ENCODE measurements around the gene ARSG. TPM values are rescaled to one million over a fixed set of nuclear protein-coding genes. Genes with fewer than 3 reads are reported as not detected.

The ARSG gene
- total and polyA plus RNA-seq, 5 experiments from 2014 or later: 10.4 to 15.1 (median 12.9) TPM

DNA sequence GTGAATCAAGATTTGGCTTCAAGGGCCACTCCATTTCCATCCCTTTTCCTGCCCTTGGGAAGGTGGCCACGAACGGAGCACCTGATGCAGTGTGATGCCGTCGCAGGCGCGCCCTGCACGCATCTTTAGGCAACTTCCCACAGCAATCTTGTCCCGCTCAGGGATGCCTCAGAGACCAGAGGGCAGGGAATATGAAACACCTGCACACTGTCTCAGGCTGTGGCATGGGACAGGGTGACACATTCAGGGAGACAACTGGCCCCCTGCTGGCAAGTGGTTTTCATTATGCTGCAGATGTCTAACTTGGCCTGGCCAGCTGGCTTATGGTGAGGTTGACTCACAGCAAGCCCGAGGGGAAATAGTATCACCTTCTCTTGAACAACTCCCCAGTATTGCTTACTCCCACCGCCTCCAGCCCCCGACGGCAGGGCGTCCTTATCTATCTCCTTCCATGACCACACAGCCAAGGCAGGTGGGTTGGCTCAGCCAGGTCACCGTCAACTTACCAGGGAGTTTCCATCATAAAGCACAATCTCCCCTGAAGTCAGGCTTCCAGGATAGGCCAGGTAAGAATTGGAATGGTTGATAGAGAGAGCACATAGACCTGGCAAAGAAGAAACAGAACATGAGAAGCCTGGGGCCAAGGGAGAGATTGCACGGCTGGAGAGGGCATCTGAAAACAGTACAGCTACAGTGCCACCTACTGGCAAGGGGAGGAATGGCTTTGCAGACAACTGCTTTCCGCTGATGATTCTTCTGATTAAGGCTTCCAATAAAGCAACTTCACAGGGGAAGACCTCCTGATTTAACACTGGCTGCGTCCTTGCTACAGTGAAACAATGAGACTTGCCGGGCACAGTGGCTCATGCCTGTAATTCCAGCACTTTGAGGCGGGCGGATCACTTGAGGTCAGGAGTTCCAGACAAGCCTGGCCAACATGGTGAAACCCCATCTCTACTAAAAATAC is 144.9 kb downstream of the ARSG start:
- H3K36me3 Mint-ChIP-seq: no peaks in the 10 kb centered on the region
- peak; percentile 69 to 73 for ATAC-seq
- H3K4me1 Mint-ChIP-seq: peaks cover 22 to 57% (median 56%) of the 10 kb centered on the region in 4 donors
- H3K4me3 Mint-ChIP-seq: peak overlapping the region in 9 of 10 donors; percentile 10 to 81 (median 51)
- no peaks in the 10 kb centered on the region for H3K9me3 Mint-ChIP-seq
- peak overlapping the region in 9 of 10 donors; percentile 46 to 87 (median 74) for H3K27ac Mint-ChIP-seq
- POLR2A ChIA-PET: interaction anchor here (0.6 to 10.1 kb wide), 6 partner anchors 22 to 231 kb away, joined by 3 to 94 read pairs (median 4); partner anchors contain the start of genes ARSG and SLC16A6
- no peaks in the 10 kb centered on the region for H3K27me3 Mint-ChIP-seq
- peak; percentile 64 to 90 (median 82) for DNase-seq

DNA sequence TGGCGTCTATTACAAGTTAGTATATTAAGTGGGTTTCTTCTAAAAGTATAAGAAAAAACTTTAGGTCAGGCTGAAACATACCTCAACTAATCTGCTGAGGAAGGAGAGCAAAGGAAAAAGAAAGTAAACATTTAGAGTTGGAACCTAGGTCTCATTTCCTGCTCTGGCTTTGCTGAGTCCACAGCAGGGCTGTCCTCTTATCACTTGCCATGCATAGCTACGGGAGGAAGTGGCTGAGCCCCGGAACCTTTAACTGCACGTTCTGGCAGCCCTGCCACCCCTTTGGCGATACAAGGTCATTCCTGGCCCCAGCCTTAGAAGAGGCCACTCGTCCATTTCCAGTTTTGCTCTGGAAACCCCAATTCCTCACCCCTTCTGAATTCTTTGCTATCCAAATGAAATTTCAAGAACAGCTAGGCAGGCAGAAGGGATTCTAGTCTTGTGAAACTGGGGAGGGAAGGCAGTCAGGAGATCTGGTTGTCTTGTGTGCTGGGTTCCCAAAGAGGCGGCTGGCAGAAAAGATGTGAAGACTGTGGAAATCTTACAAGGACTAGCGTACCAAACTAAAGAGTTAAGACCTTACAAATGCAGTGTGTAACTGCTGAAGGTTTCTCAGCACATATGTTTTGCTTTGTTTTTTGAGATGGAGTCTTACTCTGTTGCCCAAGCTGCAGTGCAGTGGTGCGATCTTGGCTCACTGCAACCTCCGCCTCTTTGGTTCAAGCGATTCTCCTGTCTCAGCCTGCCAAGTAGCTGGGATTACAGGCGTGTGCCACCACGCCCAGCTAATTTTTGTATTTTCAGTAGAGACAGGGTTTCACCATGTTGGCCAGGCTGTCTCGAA is 146.9 kb downstream of the ARSG start:
- Mint-ChIP-seq H3K36me3 (no peaks in the 10 kb centered on the region), H3K9me3 (no peaks in the 10 kb centered on the region), H3K27me3 (no peaks in the 10 kb centered on the region), H3K4me1 (peaks cover 13 to 60% (median 50%) of the 10 kb centered on the region in 4 donors), H3K4me3 (peak overlapping the region; percentile 60 to 87 (median 80)), H3K27ac (peak overlapping the region; percentile 69 to 95 (median 90))
- ATAC-seq: peak; percentile 79 to 83
- POLR2A ChIA-PET: interaction anchor here (0.7 to 10.1 kb wide), 15 partner anchors 13 to 1180 kb away, joined by 3 to 94 read pairs (median 4); partner anchors contain the start of genes AMZ2, ARSG, SLC16A6 and WIPI1
- DNase-seq: peak in 7 of 10 donors; percentile 20 to 73 (median 44)

DNA sequence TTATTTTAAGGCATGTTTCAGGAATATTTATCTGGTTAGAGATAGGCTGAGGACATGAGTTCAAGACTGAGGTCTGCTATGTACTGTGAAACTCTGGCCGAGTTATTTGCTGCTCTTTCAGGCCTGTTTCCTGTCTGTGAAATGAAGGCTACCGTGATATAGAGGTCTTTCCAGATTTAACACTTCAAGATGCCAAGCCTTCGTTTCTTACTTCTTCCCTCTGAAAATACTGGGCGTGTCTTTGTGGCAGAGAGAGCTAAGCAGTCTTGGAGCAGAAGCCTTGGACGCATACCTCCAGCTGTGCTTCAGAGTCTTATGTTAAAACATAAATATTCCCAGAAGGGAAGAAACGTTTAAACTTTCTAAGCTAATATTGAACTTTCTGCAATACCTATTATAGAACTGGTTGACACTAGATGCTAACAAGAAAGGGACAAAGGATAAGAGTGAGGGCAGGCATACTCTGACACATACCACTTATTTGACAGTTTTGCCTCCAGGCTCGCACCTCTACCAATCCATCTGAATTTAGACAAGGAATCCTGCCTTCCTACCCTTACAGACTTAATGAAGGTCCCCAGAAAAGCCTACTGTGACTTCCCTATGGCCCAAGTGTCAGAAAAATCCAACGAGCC is 148.5 kb downstream of the ARSG start:
- no peaks in the 10 kb centered on the region for H3K27me3 Mint-ChIP-seq
- DNase-seq: no peak
- H3K27ac Mint-ChIP-seq: peak overlapping the region in 8 of 10 donors; percentile 14 to 92 (median 69)
- H3K36me3 Mint-ChIP-seq: no peaks in the 10 kb centered on the region
- H3K4me3 Mint-ChIP-seq: no peak overlapping the region
- peaks cover 13 to 60% (median 50%) of the 10 kb centered on the region in 4 donors for H3K4me1 Mint-ChIP-seq
- ATAC-seq: no peak
- POLR2A ChIA-PET: interaction anchor here (1.1 to 10.1 kb wide), 5 partner anchors 16 to 234 kb away, joined by 3 to 94 read pairs (median 4); partner anchors contain the start of genes AMZ2, ARSG and SLC16A6
- H3K9me3 Mint-ChIP-seq: no peaks in the 10 kb centered on the region

DNA sequence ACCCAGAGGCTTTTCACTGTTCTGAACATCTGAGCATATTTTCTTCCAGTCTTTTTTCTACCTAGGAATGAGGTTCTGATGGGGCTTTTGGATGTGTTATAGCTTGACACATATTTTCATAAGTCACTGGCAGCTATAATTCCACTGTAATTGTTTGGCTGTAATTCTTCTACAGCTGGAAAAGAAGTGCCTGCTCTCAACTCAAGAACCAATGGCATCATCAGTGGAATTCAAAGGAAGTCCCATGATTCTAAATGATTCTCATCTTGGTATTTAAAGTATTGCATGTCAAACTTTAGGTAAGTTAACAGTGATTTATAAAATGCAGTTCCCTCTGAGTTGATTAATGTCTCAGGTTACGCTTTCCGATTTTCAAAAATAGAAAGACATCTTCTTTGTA is 149.2 kb downstream of the ARSG start:
- POLR2A ChIA-PET: interaction anchor here (1.1 to 4.0 kb wide), 4 partner anchors 18 to 235 kb away, joined by 3 to 22 read pairs (median 5); partner anchors contain the start of genes AMZ2, ARSG and SLC16A6
- Mint-ChIP-seq H3K27me3 (no peaks in the 10 kb centered on the region), H3K27ac (peak overlapping the region in 8 of 10 donors; percentile 9 to 92 (median 40)), H3K4me1 (peaks cover 13 to 60% (median 50%) of the 10 kb centered on the region in 4 donors), H3K9me3 (no peaks in the 10 kb centered on the region), H3K36me3 (no peaks in the 10 kb centered on the region), H3K4me3 (no peak overlapping the region)
- ATAC-seq (no peak), DNase-seq (no peak)

DNA sequence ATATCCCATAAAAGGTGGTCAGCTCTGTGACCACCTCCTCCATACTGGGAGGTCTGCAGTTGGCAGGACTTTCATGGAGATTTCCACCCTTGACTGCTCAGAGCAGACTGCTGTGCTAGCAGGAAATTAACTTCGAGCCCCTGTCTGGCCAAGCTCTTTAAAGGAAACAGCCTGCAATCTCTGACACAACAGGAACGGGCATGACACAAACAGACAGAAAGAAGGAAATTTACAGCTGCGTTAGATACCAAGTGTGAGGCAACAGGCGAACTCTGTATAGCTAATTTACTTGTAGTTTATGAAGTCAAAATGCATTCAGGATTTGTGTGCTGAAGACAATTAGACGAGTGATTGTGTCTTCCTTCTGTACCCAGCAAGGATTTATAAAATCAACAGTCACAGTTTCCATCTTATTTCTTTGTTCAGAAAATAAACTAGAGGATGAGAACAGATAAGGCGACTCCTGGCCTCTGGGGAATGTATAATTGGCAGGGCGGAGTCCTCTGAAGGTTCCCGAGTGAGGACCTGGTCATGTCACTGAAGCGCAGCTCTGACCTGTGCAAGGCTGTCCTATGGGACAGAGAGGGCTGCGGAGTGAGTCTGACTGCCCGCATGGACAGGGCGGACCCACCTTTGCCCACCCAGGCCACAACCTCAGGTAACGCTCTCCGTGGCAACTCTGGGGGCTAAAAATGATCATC is 149.9 kb downstream of the ARSG start:
- Mint-ChIP-seq H3K27ac (peak overlapping the region in 8 of 10 donors; percentile 9 to 92 (median 44)), H3K36me3 (no peaks in the 10 kb centered on the region), H3K9me3 (no peaks in the 10 kb centered on the region), H3K27me3 (no peaks in the 10 kb centered on the region), H3K4me1 (peaks cover 7 to 54% (median 44%) of the 10 kb centered on the region in 4 donors), H3K4me3 (peak overlapping the region in 1 of 10 donors; percentile 2)
- POLR2A ChIA-PET: interaction anchor here (0.6 to 4.0 kb wide), 5 partner anchors 14 to 193 kb away, joined by 3 to 22 read pairs (median 6); partner anchors contain the start of genes AMZ2, ARSG and SLC16A6
- DNase-seq (no peak), ATAC-seq (no peak)

DNA sequence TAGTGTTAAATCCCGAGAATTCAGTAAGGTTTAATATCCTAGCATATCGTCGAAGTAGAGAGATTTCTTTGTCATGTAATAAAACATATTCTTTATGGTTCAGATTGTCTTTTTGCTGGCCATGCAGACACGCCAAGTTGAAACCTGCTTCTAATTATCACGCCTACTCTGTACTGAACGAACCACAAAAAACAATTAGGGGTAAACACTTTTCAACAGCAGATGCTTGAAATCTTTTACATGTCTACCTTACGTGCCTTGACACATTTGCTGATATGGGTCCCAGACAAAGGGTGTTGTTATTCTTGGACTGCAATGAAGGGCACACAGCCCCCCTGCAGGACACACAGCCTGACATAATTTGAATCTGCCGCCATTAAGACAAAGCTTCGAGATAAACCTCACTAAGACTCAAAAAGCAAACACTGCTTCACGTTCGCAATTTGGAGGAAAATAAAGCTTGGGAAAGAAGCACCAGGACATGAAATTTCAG is 152.7 kb downstream of the ARSG start:
- H3K36me3 Mint-ChIP-seq: peaks cover 0 to 1% (median 0%) of the 10 kb centered on the region in 3 donors
- DNase-seq: no peak
- peaks cover 2 to 26% (median 17%) of the 10 kb centered on the region in 4 donors for H3K4me1 Mint-ChIP-seq
- no peaks in the 10 kb centered on the region for H3K9me3 Mint-ChIP-seq
- no peaks in the 10 kb centered on the region for H3K27me3 Mint-ChIP-seq
- POLR2A ChIA-PET: interaction anchor here (0.5 kb wide), 1 partner anchor 10 kb away, joined by 4 read pairs; no protein-coding TSS in a partner anchor
- no peak overlapping the region for H3K27ac Mint-ChIP-seq
- no peak overlapping the region for H3K4me3 Mint-ChIP-seq
- no peak for ATAC-seq

DNA sequence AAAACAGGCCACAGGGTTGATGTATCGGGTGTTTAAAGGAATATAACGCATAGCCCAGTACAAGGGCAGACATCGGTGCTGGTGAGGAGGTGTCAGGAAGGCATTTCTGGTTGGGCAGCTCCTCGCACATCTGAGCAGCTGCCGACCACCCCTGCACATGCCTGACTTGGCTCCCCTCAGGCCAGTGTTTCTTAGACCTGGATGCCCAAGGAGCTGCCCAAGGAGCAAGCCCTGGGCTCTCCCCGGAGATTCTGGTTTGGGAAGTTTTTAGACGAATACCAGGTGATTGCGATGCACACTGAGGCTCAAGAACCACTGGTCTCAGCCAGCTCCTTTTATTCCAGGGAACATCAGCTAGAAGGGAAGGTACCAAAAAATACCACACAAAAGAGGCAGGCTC is 154.4 kb downstream of the ARSG start:
- Mint-ChIP-seq H3K36me3 (peaks cover 0 to 7% (median 0%) of the 10 kb centered on the region in 3 donors), H3K27me3 (no peaks in the 10 kb centered on the region), H3K4me1 (peaks cover 2 to 13% (median 10%) of the 10 kb centered on the region in 4 donors), H3K27ac (peak overlapping the region in 1 of 10 donors; percentile 84), H3K9me3 (no peaks in the 10 kb centered on the region), H3K4me3 (no peak overlapping the region)
- DNase-seq (no peak), ATAC-seq (no peak)
- POLR2A ChIA-PET: no interaction called here

DNA sequence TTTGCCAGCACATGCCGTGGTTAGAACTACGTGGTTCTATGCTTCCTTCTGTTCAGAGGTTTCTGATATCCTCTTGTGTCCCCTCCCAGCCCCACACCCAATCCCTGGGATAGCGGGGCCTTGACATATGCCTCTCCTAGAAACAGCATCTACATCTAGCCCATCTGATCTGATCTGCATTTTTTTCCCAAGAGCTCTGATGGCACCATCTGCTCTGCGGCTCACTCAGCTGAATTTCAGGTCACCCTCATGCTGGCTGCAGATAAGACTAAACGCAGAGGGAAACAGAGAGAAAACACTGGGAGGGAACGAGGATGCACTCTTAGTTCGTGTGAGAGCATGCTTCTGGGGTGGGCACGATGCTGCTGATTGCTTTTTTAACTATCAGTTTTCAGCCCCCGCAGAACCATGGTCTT is 155.3 kb downstream of the ARSG start:
- Mint-ChIP-seq H3K4me3 (no peak overlapping the region), H3K4me1 (peaks cover under 1 to 4% (median 1%) of the 10 kb centered on the region in 4 donors), H3K9me3 (no peaks in the 10 kb centered on the region), H3K27ac (peak overlapping the region in 1 of 10 donors; percentile 43), H3K36me3 (peaks cover 0 to 10% (median 2%) of the 10 kb centered on the region in 3 donors), H3K27me3 (no peaks in the 10 kb centered on the region)
- DNase-seq: no peak
- no peak for ATAC-seq
- POLR2A ChIA-PET: interaction anchor here (1.0 kb wide), 1 partner anchor 199 kb away, joined by 3 read pairs; the partner anchor contains the start of gene AMZ2

DNA sequence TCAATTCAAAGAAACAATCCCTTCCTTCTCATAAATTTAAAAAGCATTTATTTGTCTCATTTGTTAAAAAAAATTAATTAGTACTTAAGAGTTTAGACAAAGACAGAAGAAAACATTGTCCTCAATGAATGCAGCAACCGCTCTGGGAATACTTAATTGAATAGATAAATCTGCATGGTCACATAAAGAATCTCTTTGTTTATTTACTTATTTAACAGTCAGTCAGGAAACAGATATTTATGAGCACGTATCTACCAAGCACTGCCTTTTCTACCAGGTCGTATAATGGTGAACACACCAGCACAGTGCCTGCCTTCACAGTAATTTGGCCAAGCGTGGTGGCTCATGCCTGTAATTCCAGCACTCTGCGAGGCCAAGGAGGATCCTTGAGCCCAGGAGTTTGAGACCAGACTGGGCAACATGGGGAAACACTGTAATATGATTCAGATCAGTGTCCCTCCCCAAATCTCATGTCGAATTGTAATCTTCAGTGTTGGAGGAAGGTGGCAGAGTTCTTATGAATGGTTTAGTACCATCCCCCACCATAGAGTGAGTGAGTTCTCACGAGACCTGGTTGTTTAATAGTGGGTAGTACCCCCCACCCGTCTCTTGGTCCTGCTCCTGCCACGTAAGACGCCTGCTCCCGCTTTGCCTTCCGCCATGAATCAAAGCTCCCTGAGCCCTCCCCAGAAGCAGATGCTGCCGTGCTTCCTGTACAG is 157.9 kb downstream of the ARSG start:
- Mint-ChIP-seq H3K27me3 (no peaks in the 10 kb centered on the region), H3K9me3 (no peaks in the 10 kb centered on the region), H3K4me1 (peaks cover 0 to 4% (median 3%) of the 10 kb centered on the region in 4 donors), H3K27ac (peak overlapping the region in 1 of 10 donors; percentile 16), H3K4me3 (no peak overlapping the region), H3K36me3 (peaks cover 0 to 10% (median 2%) of the 10 kb centered on the region in 3 donors)
- no peak for DNase-seq
- no peak for ATAC-seq
- POLR2A ChIA-PET: interaction anchor here (0.6 kb wide), 1 partner anchor 235 kb away, joined by 4 read pairs; no protein-coding TSS in a partner anchor

DNA sequence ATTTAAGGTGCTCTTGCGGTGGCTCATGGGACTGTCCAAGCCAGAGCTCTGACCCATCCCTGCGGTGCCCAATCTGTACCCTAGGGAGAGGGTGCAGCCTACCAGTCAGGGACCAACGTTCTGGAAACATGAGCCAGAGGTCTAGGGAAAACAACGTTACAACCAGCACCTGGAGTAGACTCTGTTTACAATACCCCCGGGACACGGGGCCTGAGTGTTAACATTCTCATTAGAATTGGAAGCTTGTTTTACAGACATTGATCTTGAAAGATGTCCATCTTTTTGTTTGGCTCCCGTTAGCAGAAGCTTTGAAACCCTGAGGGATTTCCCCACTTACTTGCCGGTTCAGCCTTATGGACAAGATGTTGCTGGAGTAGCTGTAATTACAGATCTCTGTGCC is 159.1 kb downstream of the ARSG start:
- POLR2A ChIA-PET: no interaction called here
- Mint-ChIP-seq H3K27me3 (peaks cover 0 to 2% (median 0%) of the 10 kb centered on the region in 5 donors), H3K27ac (peak overlapping the region in 1 of 10 donors; percentile 16), H3K4me3 (no peak overlapping the region), H3K36me3 (peaks cover 0 to 10% (median 2%) of the 10 kb centered on the region in 3 donors), H3K9me3 (no peaks in the 10 kb centered on the region), H3K4me1 (peaks cover 0 to 6% (median 3%) of the 10 kb centered on the region in 4 donors)
- no peak for ATAC-seq
- no peak for DNase-seq

Measured in naive thymus-derived CD8-positive, alpha-beta T cell (primary cell).